A673 (cell line): Measurements from ENCODE around the gene KCNE4.

Source experiments
- CTCF ChIP-seq: fragments of 300-800, 200-600 bp; sonication (generic); conservative IDR thresholded peaks from 2 replicates; pipeline ENCODE4 v1.5.1; 2017; ENCODE audit warnings: low read depth, mild to moderate bottlenecking, antibody characterized with exemption, low read length, moderate library complexity, mixed read lengths
- EZH2 ChIP-seq: fragments of 200-600 bp; sonication (generic); IDR thresholded peaks from 2 replicates; pipeline ENCODE4 v1.6.1; 2017; ENCODE audit warnings: borderline replicate concordance, low read depth, mild to moderate bottlenecking, mixed read lengths, antibody characterized with exemption, low read length; ENCODE audit not compliant: poor library complexity, severe bottlenecking

- no peak for TF ChIP-seq CTCF
- no peak for TF ChIP-seq EZH2
These were observed 44.4 kb downstream of the KCNE4 start for GRCh38 chr2:223096235-223096970.
